GM19239 (cell line): ENCODE results near the gene C6orf136.

Source experiments
- DNase-seq: peaks from one replicate; pipeline ENCODE4 v3.0.0; 2011; ENCODE audit warnings: low spot score; ENCODE audit not compliant: insufficient read length
- FAIRE-seq: peaks from 2 replicates; lab custom pipeline; 2011; peaks lifted over from hg19 to GRCh38; lab: Jason Lieb, UNC

C6orf136 gene

DNA sequence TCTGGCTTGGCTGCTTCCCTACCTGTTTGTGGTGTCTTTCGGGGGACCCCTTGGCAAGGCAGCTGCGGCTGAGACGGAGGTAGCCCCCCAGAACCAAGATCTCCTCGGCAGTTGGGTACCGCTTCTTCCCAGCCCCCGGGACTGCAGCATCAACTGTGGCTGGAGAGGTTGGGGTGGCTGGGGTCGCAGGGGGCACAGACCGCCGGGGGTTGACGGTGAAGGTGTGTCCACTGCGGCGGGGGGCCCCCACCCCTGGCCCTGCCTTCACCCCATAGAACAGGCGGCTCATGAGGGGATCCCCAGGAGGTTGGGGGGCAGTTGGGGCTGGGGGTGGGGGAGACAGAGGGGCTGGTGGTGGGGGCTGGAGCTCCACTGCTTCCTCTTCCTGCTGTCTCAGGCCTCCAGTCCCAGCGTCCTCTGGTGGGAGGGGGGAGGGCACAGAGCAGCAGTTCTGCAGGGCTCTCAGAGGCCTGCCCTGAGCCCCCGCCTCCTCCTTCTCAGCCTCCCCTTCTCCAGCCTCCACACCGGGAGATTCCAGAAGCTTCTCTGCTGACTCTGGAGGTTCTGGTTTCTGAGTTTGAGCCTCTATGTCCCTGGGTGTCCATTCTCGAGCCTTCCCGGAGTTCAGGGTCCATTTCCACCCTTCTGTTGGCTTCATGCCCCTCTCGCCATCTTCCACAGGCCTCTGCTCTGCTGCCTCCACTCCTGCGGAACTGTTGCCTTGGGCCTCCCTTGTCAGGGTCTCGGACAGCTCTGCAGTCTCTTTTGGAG is 37.6 kb downstream of the C6orf136 start:
- DNase-seq, result no peak
- no peak for FAIRE-seq

DNA sequence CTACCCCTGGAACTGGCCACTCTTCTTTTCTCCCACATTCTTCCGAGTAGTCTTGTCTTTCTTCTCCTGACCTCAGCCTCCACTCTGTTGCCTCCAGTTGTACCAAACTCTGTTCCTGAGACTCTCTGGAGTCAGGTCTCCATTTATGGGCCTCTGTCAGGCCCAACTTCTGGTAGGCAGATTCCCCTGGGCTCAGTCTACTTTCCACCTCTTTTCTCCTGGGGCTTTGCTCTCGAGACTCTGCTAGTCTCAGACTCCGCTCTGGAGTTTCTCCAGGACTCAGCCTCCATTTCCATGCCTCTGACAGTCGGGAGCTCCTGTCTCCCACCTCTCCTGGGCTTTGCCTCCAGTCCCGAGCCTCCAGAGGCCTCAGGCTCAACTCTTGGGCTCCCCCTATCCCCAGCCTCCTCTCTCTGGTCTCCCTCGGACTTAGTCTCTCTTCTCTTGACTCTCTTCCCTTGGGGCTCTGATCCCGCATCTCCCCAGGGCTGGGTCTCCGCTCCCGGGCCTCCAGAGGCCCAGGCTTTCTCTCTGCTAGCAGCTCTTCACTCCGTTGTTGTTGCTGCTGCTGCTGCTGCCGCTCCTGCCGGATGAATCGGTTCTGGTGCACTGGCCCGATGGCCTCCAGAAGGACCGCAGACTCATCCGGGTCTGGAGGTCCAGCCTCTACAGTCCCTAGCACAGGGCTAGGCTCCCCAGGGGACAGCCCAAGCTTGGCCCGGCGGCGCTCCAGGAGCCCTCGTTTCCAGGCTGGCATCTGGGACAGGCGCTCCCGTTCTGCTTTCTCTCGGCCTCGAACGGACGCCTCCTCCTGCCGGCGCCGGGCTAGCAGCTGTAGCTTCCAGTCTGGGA is 38.5 kb downstream of the C6orf136 start:
- no peak for DNase-seq
- no peak for FAIRE-seq

DNA sequence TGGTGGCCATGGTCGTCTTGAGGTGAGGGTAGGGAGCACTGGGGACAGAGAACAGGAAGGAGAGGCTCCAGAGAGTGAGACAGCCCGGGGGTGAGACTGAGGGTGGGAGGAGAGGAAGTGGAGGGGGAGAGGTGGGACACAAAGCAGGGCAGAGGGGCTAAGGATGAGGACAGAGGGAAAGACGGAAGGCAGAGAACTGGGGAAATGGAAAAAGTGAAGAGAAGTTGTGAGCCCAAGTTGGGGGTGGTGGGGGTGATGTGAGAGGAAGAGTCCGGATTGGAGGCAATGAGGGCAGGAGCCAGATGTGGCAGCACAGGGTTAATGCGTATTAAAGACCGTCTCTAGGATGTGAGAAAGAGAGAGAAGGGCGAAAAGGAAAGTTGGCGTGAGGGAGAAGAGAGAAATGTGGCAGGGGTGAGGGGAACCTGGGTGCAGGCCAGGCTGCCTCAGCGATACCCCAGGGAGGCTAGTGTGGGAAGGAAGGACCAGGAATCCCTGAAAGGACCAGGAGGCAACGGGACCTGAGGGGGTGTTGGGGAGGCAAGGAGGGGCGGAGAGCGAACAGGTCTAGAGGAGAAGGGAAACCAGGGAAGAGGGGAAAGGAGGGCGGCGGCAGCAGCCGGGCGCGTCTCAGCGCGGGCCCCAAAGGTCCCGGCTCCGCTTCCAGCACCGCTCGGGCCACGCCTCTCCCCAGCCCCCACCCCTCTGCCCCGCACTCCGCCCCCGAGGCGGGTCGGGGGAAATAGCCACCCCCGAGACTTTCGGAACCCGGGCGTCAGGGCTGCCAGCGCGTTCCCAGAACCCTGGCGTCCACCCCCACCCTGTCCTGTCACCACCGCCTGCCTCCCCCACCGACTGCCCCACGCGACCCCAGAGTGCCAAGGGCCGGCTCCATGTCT is 39.3 kb downstream of the C6orf136 start, which contains the start of gene PPP1R18:
Gene PPP1R18 (minus strand): TSS at position 637 of the 899 bp plus-strand sequence. CDS start 627 bp downstream, at position 10.
- FAIRE-seq, result peak; percentile 66
- peak; percentile 31 for DNase-seq

DNA sequence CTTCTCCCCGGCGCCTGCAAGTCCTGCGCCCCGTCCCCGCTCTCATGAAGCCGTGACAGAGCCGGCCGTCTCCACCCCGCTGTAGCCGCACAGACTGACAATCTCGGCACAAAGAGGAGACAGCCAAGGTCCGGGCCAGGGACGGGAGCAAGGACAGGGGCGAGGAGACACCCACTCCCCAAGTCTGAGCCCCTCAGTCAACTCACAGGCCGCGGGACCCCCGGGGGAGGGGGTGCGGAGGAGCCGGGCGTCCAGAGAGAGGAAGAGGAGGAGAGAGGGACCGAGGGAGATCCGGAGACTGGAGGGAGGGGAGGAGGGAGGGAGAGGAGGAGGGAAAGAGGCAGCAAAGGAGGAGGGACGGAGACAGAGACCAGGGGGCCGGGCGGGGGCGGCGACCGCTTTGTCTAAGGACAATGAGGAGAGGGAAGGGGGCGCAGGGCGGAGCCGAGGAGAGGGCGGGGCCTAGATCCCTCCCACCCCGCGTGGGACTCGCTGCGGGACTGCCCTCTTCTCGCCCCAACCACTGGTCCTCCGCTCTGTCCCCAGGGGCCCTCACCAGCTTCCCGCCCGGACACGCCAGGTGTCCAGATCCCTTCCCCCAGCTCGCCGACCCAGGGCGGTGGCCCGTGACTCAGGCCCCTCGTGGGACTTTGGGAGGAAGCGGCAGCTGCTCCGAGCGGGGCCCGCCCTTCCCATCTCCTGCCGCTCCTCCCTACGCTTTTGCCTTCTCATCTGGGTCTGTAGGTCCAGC is 40.1 kb downstream of the C6orf136 start:
- DNase-seq (peak; percentile 65), FAIRE-seq (peak; percentile 97)

DNA sequence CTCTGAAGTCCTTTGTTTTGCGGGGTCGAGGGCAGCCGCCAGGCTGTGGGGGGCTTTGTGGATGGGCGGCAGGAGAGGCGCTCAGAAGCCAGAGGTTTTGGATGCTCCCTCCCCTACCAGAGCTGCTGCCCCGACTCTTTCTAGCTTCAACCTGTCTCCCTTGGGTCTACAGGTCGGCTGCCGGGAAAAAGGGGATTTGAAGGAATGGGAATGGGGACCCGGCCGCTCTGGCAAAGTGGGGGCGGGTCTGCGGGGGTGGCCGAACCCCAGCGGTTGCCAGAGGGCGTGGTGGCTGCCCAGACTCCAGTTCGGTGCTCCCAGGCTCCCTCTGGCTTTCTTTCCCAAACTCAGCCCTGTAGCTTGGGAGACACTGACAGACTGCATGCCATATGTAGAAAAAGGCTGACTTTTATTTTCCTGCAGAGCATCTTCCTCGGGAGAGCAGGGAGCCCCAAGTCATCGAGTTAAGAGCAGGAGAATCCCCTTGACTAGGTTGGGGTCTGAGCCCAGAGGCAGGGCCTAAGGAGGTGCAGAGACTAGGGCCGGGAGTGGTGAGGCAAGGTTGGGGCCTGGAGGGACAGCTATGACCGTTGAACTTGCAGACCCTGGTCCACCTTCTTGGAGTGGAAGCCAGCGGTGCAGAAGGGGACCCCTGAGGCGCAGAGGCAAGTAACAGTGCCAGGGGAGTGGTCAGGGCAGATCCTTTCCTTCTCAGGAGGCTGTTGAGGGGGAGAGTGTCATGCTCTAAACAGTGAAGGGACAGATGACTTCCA is 40.9 kb downstream of the C6orf136 start:
- DNase-seq (no peak), FAIRE-seq (peak; percentile 76)

DNA sequence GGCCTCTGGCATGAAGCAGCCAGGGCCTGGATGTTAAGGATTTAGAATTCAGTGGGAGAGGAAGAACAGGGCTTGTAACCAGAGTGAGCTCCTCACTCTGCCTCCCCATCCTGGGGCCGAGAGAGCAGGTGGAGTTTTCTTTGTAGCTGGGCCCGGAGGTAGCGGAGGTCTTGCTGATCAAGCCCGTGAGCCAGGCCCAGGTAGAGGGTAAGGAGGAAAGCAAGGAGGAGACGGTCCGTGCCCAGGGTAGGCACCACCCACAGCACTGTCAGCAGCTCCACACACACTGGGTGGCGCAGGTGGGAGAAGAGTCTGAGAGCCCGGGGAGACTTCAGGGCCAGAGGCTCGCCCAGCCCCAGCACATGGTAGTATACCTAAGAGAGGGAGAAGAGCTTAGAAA is 41.6 kb downstream of the C6orf136 start:
- FAIRE-seq, result peak; percentile 64

DNA sequence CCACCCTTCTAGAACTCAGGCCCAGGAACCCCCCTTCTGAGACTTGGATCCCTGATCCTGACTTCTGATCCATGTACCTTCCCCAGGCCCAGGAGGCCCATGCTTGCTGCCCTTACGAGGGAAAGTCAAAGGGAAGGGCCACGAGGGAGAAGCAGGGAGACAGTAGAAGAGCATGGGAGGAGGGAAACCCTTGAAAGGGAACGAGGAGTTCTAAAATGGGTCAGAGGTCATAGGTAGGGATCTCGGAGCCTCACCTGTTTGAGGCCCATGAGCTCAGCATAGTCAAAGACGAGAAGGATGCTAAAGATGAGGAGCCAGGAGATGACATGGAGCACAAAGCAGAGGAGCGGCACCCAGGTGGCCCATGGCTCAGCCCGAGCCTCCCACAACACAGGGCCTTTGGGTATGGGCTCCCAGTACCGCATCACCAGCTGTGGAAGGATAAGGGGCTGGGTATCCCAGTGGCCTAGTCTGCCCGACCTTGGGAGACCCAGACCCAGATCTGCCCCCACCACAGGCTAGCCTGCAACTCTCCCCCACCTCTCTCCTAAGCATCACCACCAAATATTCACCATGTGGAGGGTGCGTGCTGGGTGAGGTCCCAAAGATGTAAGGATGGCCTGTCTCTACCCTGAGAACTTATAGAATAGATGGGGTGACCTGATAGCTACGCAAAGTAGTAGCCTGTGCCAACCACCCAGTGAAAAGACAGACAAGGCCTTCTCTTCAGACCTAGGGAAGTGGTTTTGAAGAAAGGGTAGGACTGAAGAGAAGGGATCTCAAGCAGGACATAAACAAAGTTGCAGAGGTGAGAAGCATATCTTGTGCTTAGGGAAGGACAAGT is 42.3 kb downstream of the C6orf136 start:
- DNase-seq (no peak), FAIRE-seq (peak; percentile 63)

More for the DNA sequence above, 41.6 kb downstream of the C6orf136 start:
- DNase-seq, result no peak

DNA sequence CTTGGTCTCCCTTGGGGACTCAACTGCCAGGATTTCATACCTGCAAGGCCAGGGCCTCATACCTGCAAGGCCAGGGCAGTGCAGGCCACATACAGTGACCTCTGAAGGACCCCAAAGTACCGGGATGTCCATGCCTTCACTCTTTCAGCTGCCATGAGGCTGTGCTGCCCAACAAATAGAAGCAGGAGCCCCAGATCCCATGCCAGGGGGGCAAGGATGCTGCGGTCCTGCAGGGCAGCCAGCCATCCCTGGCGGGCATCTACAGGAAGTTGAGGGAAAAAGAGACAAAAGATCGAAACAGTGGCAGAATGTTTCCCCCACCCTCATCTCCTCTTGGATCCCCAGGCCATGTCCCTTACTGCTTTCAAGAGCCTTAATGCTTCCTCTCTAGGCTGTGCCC is 43.1 kb downstream of the C6orf136 start:
- no peak for FAIRE-seq
- DNase-seq, result no peak

DNA sequence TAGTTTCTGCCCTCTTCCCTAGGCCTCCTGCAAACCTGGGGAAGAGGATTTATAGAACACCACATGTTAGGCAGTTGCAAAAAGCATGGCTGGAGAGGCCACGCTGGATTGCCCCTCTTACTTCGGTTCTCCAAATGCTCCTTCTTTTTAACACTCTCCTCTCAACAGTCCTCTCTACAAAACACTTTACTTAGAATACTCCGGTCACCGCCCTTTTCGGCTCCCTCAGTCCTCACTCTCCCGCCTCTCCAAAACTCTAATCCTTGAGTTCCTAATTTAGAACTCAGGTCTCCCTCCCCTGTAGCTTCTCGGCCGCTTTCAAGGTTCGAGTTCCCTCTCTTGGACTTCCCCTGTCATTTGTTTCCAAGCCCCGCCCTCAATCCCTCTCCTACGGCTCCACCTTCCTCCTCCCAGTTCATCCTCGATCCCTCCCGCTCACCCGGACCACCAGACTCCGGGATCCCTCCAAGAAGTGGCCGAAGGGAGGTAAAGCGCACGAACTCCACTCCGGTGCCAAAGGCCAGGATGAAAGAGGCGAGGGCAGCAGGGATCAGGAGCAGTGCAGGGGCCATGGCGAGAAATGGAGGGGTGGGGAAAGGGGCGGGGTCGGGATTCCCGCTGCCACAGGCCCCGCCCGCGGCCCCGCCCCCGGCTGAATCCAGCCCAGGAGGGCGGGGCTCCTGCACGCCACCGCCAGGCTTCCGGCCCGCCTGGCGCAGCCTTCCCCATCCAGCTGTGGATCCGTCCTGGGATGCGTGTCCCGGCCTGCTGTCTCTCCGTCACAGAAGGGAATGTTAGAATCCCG is 43.7 kb downstream of the C6orf136 start, which contains the start of gene NRM:
Gene NRM (minus strand): TSS at position 582 of the 805 bp plus-strand sequence. CDS start 10 bp downstream, at position 572.
- DNase-seq (peak; percentile 60), FAIRE-seq (peak; percentile 89)

DNA sequence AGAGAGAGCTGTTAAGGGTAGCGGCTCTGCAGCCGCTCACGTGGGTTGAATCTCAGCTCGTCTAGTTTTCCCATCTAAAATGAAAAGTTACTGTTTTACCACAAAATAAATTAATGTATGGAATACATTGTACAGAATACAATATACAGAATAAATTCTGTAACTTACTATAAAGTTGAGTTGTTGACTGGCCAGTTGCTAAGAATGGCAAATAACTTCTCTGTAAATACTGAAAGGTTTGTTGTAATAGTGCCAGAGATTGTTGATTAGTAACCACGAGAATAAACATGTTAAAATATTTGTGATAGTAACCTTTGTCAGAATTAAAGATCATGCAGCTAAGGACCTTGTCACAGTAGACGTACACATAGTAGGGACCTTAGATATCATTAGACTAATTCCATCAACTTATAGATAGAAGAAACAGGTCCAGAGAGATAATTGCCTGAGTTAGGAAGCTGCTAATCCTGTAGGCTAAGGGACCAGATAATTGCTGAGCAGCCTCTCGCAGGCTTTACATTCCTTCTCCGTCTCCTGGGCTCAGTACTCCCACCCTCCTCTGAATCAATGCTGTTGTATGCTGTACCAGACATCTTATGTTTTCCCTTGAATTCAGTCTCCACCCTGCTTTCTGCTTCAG is 44.4 kb downstream of the C6orf136 start:
- no peak for FAIRE-seq
- DNase-seq, result no peak

DNA sequence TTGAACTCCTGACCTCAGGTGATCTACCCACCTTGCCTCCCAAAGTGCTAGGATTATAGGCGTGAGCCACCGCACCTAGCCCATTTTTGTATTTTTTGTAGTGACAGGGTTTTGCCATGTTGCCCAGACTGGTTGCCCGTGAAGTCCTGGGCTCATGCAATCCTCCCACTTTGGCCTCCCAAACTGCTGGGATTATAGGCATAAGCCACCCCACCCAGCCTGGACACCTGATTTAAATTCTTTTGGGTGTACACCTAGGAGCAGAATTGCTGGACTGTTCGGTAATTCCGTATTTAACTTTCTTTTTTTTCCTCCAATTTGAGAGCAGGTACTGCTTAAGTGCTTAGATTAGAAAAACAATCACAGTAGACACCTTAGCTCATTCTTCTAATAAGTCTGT is 49.5 kb downstream of the C6orf136 start:
- no peak for FAIRE-seq
- DNase-seq, result no peak

DNA sequence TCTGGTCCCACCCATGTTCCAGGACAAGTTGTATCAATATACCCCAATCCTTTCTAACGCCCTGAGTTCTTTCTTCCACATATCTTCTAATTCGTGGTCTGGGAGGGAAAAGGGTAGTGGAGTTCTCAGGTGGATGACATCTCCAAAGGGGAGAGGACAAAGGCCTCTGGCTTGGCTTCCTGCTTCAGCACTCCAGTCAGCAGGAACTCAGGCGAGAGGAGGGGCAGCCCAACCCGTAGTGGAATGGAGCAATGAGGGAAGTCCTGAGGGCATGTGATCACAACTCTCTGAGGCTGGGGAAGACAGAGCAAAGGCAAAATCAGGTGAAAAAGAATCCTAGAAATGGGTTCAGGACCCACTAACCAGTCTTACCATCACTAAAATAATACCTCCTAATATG is 53.4 kb downstream of the C6orf136 start:
- FAIRE-seq, result no peak

More for the DNA sequence above, 53.4 kb downstream of the C6orf136 start:
- no peak for DNase-seq
